Mononuclear cell (primary cell): ENCODE data around the gene SPRED2. TPM values are rescaled to one million over a fixed set of nuclear protein-coding genes. Genes with fewer than 3 reads are reported as not detected.

Experiments used
- H3K27me3 ChIP-seq: 2 replicates; pipeline ENCODE4 v1.6.0; 2011; ENCODE audit warnings: low read length, control low read depth; ENCODE audit not compliant: insufficient read depth
- H3K4me1 ChIP-seq: 2 replicates; pipeline ENCODE4 v1.5.1; 2011; ENCODE audit warnings: mild to moderate bottlenecking, low read length, control low read depth; ENCODE audit not compliant: insufficient read depth
- H3K4me3 ChIP-seq: 2 replicates; pipeline ENCODE4 v1.5.1; 2011; ENCODE audit warnings: mild to moderate bottlenecking, low read length, moderate library complexity
- H3K9me3 ChIP-seq: 2 replicates; pipeline ENCODE4 v1.5.1; 2011; ENCODE audit warnings: low read depth, mild to moderate bottlenecking, control low read depth, low read length
- total RNA-seq: library from RNA; depleted of rRNA; stranded (reverse); fragments of >200 nt; gene quantifications from one replicate; pipeline ENCODE4 v1.2.3, GENCODE V29; 2012

SPRED2 gene
- total RNA-seq, 1 donor = 1.7 TPM

GRCh38 chr2:65456064-65456463 is 23.7 kb upstream of the SPRED2 start:
- H3K4me1 ChIP-seq = no peaks in the 10 kb centered on the region
- no peak overlapping the region for H3K4me3 ChIP-seq
- peaks cover 2% of the 10 kb centered on the region for H3K27me3 ChIP-seq
- no peaks in the 10 kb centered on the region for H3K9me3 ChIP-seq

DNA sequence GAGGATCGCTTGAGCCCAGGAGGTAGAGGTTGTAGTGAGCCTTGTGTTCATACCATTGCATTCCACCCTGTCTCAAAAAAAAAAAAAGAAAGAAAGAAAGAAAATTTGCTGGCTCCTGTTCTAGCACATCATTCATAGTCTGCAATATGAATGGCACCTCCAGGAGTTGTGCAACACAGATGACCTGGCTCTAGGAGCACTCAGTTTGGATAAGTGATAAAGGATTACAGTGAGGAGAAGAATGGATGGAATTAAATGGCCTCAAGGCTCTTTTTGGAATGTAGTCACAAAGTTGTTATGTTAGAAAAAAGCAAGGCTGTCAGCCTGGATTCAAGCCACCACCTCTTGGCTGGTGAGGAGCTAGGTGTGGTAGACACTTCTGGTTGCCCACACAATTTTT is 21.5 kb upstream of the SPRED2 start:
- no peaks in the 10 kb centered on the region for H3K4me1 ChIP-seq
- no peak overlapping the region for H3K4me3 ChIP-seq
- H3K9me3 ChIP-seq = no peaks in the 10 kb centered on the region
- peaks cover 2% of the 10 kb centered on the region for H3K27me3 ChIP-seq

DNA sequence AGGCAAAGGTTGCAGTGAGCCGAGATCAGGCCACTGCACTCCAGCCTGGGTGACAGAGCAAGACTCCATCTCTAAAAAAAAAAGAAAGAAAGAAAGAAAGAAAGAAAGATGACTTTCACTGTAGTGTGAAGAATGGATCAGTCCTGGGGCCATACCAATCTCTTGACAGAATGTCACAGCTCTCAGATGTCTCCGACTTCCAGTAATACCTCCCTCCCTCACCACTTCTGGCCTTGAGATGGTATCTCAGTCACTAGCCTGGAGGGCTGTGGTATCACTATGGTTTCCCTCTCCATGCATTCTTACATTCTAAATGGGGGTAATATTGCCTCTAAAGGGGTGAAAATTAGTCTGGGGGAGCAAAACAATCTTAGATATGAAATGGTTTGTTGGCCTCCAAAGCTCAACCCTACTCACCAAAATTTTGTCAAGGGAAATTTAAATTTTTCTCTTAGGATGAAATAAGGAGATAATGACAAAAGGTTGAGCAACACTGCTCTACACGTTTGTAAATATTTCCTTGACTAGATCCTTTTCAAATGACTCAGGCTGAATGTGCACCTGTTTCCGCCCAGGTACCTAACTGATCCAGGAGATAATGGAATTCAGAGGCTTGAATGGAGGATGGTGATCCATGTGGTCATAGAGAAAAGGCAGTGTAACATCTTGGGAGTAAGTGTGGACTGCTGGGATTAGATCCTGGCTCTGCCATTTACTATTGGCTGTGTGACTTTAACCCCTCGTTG is 19.9 kb upstream of the SPRED2 start:
- no peaks in the 10 kb centered on the region for H3K9me3 ChIP-seq
- peaks cover 2% of the 10 kb centered on the region for H3K27me3 ChIP-seq
- no peaks in the 10 kb centered on the region for H3K4me1 ChIP-seq
- H3K4me3 ChIP-seq = no peak overlapping the region

- H3K9me3 ChIP-seq = no peaks in the 10 kb centered on the region
Observed at GRCh38 chr2:65450810-65451209, 18.4 kb upstream of the SPRED2 start.

DNA sequence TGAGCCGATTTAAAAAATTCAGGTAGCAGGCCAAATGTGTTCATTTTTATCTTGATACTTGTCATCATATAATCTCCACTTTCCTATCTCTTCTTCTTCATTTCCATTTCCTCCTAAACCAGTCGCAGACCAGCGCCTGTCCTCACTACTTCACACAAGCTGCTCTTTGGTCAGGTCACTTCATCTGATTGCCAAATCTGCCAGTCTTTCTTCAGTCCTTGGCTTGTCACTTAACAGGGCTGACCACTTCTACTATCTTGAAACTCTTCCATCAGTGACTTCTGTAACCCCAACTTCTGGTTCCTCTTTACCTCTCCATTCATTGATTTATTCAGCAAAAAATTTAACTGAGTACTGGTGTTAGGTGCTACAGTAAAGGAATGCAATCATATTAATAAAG is 18.0 kb upstream of the SPRED2 start:
- Histone ChIP-seq H3K4me3 (no peak overlapping the region), H3K4me1 (no peaks in the 10 kb centered on the region), H3K27me3 (peaks cover 2% of the 10 kb centered on the region), H3K9me3 (no peaks in the 10 kb centered on the region)

More at GRCh38 chr2:65450810-65451209, 18.4 kb upstream of the SPRED2 start:
- Histone ChIP-seq H3K4me1 (no peaks in the 10 kb centered on the region), H3K27me3 (peaks cover 2% of the 10 kb centered on the region), H3K4me3 (no peak overlapping the region)

DNA sequence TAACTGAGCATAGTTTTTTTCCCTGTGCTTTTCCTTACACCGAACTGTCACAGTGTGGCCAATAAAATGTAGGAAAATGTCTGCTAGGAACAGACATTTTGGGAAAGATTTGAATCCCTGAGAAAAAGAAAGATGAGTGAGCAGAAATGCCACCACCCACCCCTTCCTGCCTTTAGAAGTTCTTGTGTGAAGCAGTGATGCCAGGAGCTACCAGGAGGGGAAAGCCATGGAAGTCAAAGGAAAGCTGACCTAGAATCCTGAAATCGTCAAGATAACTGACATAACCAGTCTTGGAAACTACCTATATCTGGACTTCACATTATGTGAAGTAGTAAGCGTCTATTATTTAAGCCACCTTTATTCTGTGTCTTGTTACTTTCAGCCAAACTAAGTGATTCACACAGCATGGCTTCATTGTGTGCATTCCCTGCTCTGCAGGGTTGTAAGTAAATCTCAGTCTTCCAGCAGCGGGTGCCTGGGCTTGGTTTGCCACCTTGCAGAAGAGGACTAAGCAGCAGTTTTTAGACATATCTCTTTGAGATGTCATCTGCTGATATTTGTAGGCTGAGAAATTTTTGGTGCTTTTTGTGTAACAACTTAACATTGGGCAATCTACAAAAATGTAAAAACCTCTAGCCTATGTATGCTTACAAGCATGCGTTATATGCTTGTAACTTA is 11.2 kb upstream of the SPRED2 start:
- Histone ChIP-seq H3K9me3 (no peaks in the 10 kb centered on the region), H3K4me3 (no peak overlapping the region), H3K27me3 (peaks cover 4% of the 10 kb centered on the region), H3K4me1 (no peaks in the 10 kb centered on the region)

GRCh38 chr2:65442420-65443020 is 10.1 kb upstream of the SPRED2 start:
- Histone ChIP-seq H3K4me1 (no peaks in the 10 kb centered on the region), H3K9me3 (no peaks in the 10 kb centered on the region), H3K4me3 (no peak overlapping the region), H3K27me3 (peaks cover 11% of the 10 kb centered on the region)

GRCh38 chr2:65438137-65438899 is 5.9 kb upstream of the SPRED2 start:
- Histone ChIP-seq H3K27me3 (peaks cover 37% of the 10 kb centered on the region), H3K4me3 (no peak overlapping the region), H3K9me3 (no peaks in the 10 kb centered on the region), H3K4me1 (peaks cover 19% of the 10 kb centered on the region)

GRCh38 chr2:65437392-65438135 is 5.2 kb upstream of the SPRED2 start:
- H3K27me3 ChIP-seq = peaks cover 37% of the 10 kb centered on the region
- H3K9me3 ChIP-seq = no peaks in the 10 kb centered on the region
- H3K4me3 ChIP-seq = no peak overlapping the region
- peaks cover 24% of the 10 kb centered on the region for H3K4me1 ChIP-seq

DNA sequence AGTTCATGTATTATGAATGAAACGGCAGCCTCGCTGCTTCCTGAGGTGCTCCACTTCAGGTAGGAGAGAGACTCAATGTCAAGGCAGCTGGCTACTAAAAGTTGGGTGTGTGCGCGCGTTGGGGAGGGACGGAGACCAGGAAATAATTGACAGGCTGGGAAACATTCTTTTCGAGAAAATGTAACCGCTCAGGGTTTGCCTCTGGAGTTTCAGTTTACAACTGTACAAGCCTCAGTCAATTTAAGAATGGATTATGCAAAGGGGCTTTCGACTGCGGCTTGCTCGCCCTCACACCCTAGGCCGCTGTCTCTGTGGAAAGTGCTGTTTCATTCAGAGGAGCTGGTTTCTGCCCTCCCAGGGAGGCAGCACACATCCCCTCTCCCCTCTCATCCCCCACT is 4.4 kb upstream of the SPRED2 start:
- H3K4me3 ChIP-seq = peak overlapping the region; percentile 48
- no peaks in the 10 kb centered on the region for H3K9me3 ChIP-seq
- peaks cover 37% of the 10 kb centered on the region for H3K27me3 ChIP-seq

GRCh38 chr2:65436169-65436823 is 3.9 kb upstream of the SPRED2 start:
- Histone ChIP-seq H3K27me3 (peaks cover 37% of the 10 kb centered on the region), H3K4me1 (peaks cover 24% of the 10 kb centered on the region), H3K9me3 (no peaks in the 10 kb centered on the region), H3K4me3 (peak overlapping the region; percentile 48)

More for the DNA sequence above, 4.4 kb upstream of the SPRED2 start:
- H3K4me1 ChIP-seq = peaks cover 24% of the 10 kb centered on the region

GRCh38 chr2:65435625-65436168 is 3.3 kb upstream of the SPRED2 start:
- Histone ChIP-seq H3K9me3 (no peaks in the 10 kb centered on the region), H3K27me3 (peaks cover 37% of the 10 kb centered on the region), H3K4me1 (peaks cover 26% of the 10 kb centered on the region), H3K4me3 (peak overlapping the region; percentile 48)

DNA sequence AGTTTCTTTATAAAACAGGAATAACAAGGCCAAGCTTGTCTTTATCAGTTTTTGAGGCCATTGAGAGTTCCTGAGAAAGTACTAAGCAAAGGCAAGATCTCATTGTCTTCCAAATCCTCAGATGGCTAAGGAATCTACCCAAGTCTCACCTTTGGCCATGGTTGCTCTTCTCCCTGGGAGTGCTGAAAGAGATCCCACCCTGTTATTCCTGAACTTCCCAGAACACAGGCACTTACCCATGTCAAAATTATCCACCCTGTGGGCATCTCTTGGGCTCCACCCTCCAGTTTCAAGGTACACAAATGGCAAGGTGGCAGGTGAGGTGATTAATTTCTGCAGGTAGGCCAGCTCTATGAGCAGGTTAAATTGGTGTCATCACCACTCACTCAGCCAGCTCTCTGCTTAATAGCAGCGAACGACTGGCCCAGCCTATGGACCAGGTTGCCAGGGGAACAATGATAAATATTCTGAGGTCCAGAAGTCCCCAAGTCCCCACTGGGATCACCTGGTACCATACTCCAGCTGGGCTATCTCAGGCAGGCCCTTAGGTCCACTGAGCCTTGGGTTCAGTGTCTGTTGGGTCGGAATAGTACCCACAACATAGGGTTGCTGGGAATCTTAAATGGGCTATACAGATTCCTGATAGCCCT is 2.3 kb upstream of the SPRED2 start:
- Histone ChIP-seq H3K27me3 (peaks cover 43% of the 10 kb centered on the region), H3K4me3 (no peak overlapping the region), H3K9me3 (no peaks in the 10 kb centered on the region), H3K4me1 (peaks cover 33% of the 10 kb centered on the region)
